ENCODE measurements around the gene C18orf63.

Gene C18orf63

DNA sequence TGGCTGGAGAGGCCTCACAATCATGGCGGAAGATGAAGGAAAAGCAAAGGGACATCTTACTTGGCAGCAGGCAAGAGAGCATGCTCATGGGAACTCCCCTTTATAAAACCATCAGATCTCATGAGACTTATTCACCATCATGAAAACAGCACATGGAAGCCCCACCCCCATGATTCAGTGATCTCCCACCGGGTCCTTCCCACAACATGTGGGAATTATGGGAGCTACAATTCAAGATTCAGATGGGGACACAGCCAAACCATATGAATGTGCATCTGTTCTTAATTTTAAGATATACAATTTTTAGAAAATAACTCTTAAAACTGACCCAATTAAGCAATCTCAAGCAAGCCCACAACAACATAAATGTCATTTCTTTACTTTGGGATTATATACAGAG is 12.6 kb downstream of the C18orf63 start:
- no peak for TF ChIP-seq POLR2A (IDR thresholded peaks at IDR 0.05; ENCODE audit: low read depth, low read length)
- DNase-seq (ENCODE audit: insufficient read length, low spot score) (no peak), FAIRE-seq (no peak)

DNA sequence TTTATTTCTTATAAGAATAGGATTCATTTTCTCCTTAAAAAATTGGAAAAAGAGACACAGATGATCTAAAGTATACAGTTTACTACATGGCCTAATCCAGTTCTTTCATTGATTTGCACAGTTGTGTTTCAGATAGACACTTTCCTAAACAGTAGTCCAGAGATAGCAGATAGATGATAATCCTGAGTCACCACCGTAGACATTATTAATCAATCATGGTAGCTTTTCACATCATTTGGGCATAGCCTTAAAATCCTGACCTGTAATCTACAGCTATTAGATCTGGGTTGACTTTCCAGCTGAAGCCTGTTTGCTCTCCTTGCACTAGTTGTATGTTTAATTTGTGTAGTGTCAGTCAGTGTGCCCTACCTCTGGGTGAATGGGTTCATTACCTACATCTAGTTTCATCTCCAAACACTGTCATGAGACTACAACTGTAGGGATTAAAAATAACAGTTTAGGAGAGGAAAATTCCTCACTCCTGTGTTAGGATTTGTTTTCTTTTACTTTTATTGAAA is 14.1 kb downstream of the C18orf63 start:
- no peak for TF ChIP-seq POLR2A (IDR thresholded peaks at IDR 0.05; ENCODE audit: low read depth, low read length)
- FAIRE-seq (no peak), DNase-seq (ENCODE audit: insufficient read length, low spot score) (no peak)

- TF ChIP-seq POLR2A (IDR thresholded peaks at IDR 0.05; ENCODE audit: low read depth, low read length) = no peak
- no peak for DNase-seq (ENCODE audit: insufficient read length, low spot score)
These were observed 15.8 kb downstream of the C18orf63 start for GRCh38 chr18:74331404-74331803.

DNA sequence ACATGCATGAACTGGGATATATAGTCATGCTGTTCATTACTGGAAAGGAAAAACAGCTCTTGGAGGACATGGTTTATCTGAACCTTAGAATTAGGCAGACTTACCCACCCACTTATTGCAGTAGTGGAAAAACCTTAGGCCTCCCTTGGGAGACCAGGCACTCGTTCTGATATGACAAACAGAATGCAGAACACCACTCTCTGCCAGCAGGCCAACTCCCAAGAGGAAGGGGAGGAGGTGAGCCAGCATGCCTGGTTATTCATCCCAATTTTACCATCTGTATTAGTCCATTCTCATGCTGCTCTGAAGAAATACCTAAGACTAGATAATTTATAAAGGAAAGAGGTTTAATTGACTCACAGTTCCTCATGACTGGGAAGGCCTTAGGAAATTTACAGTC is 17.5 kb downstream of the C18orf63 start:
- TF ChIP-seq POLR2A (IDR thresholded peaks at IDR 0.05; ENCODE audit: low read depth, low read length) = no peak

More at GRCh38 chr18:74331404-74331803, 15.8 kb downstream of the C18orf63 start:
- FAIRE-seq = no peak

DNA sequence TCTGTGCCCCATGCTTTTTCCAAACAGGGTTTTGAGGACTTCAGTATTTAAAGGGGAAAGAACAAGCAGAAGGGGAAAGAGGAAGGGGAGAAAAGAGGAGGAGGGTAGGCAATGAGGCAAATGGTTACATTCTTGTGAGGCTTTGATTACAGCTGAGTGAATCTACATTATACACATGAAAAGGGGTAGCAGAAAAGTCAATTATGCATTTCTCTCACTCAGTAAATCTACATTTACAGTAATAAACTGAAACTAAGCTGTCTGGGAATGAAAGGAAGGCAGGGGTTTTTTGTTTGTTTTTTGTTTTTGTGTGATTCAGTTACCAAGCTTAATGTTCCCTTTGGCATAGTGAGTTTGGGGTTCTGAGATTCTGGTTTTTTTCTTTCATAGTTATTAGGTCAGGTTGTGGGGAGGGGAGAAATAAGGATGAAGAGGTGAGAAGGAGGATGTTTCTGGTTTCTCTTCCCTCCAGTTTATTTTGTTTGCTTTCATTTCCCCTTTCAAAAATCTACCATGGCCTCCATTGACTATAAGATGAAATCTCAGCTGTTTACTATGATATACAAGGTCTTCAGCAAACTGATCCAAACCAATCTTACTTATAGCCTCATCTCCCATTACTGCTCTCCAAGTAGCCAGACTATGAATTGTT is 18.7 kb downstream of the C18orf63 start:
- no peak for DNase-seq (ENCODE audit: insufficient read length, low spot score)

More for the DNA sequence above, 17.5 kb downstream of the C18orf63 start:
- FAIRE-seq (no peak), DNase-seq (ENCODE audit: insufficient read length, low spot score) (no peak)

DNA sequence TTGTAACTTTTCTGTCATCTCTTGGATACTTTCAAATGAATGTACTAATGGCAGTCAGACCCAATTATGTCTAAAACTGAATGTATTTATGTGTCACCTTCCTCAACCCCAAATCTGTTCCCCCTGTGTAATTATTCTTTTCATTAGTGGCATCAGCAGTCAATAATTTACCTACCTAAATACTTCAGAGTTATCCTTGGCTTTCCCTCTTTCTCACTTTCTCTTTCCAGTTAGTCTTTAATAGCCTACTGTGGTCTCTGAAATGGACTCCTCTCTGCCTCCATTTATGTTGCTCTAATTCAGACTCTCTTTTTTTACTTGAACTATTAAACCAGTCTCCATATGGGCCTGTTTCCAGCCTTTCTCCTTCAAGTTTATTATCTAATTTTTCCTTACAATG is 21.0 kb downstream of the C18orf63 start:
- FAIRE-seq = no peak

More for the DNA sequence above, 18.7 kb downstream of the C18orf63 start:
- no peak for FAIRE-seq
- TF ChIP-seq POLR2A (IDR thresholded peaks at IDR 0.05; ENCODE audit: low read depth, low read length) = no peak

DNA sequence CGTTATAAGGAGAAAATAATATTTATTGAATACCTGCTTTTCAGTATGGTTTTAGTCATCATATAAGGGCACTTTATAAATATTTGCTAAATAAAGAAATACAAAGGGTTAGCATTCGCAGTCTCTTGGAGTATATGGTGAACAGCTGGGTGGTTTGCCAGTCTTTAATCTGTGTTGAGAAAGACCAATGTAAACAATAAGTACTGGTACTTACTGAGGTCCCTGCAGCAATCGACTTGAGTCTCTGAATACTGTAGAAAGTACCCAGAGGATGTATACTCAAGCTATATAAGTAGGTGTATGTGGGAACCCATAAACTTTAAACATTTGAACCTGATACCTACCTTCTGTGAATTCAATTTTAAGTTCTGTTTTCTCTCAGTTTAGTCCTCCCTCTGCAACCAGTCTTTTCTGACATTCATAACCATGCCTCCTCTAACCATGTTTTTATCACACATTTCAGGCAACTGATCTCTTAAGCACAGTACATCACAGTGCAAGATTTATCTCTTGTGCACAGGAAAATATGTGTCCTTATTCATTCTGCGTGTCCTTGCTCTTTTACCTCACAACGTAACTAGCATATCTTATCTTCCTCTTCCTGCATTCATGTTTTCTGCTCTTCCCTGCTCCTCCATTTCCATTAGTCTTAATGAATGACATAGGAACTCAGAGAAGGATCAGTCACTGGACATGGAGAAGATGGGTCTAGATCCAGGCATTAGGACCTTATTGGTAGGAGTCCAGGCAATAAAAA is 21.7 kb downstream of the C18orf63 start:
- no peak for FAIRE-seq
- no peak for DNase-seq (ENCODE audit: insufficient read length, low spot score)
- TF ChIP-seq POLR2A (IDR thresholded peaks at IDR 0.05; ENCODE audit: low read depth, low read length) = no peak

More for the DNA sequence above, 21.0 kb downstream of the C18orf63 start:
- no peak for DNase-seq (ENCODE audit: insufficient read length, low spot score)
- TF ChIP-seq POLR2A (IDR thresholded peaks at IDR 0.05; ENCODE audit: low read depth, low read length) = no peak

DNA sequence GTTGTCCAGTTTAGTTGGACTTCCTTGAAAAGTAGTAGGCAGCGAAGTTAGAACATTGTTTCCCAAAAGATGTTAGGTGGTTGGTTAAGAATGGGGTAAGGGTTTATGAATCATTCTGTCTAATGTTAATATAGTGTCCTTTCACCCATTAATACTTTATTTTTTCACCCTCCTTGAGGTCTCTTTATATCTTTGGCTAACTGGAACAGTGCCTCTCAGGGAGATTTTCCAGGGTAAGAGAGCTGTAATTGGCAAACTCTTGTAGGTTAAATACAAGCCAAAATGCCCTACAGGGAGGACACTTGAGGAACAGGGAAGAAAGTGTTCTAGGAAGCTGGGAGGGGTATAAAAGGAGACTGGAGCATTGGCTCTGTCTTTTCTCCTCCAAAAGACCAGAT is 22.3 kb downstream of the C18orf63 start:
- TF ChIP-seq POLR2A (IDR thresholded peaks at IDR 0.05; ENCODE audit: low read depth, low read length) = no peak
- DNase-seq (ENCODE audit: insufficient read length, low spot score) (no peak), FAIRE-seq (no peak)

DNA sequence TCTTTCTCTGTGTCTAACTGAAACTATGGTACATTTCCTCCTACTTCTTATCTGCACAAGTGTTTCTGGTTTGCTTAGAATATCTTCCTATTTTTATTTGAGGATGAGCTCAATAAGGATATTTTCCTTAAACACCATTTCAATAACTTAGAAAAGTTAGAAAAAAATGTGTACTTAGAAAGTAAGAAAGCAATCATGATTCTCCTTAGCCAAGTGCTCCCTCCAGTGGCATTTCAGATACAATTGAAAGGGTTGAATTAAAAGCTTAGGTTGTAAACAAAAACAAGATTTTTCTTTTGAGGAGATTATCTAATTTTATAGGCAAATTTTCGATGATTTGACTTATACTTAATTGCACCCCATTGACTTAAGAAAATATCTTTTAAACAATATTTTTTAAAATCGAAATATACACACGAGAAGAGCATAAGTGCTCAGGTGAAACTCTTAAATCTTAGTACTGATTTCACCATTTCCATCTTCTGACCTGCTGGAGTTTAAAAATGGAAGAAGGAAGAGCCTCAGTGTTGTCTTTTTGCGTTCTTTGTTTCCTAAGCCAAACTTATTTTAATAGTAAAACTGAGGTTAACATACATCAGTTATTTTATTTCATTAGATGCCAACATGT is 26.9 kb downstream of the C18orf63 start:
- no peak for TF ChIP-seq POLR2A (IDR thresholded peaks at IDR 0.05; ENCODE audit: low read depth, low read length)
- DNase-seq (ENCODE audit: insufficient read length, low spot score) (no peak), FAIRE-seq (no peak)

DNA sequence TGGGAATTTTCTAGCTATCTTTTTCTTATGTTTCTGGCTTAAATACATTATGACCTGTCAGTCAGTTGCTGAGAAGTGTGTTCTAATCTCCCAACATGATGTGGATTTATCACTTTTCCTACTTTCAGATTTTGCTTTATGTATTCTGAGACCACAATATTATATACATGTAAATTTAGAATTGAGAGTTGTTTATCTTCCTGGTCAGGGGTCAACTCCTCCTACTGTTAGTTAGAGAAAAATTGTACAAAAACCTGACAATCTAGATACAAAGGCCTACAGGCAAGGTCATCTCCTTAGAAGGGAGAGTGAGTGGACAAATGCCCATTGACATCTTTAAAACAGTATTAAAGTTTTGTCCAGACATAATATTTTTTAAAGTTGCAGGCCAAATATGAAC is 30.6 kb downstream of the C18orf63 start:
- no peak for TF ChIP-seq POLR2A (IDR thresholded peaks at IDR 0.05; ENCODE audit: low read depth, low read length)
- DNase-seq (ENCODE audit: insufficient read length, low spot score) = no peak
- no peak for FAIRE-seq

GRCh38 chr18:74348581-74348980 is 32.9 kb downstream of the C18orf63 start:
- no peak for FAIRE-seq
- no peak for TF ChIP-seq POLR2A (IDR thresholded peaks at IDR 0.05; ENCODE audit: low read depth, low read length)

GRCh38 chr18:74351354-74351753 is 35.7 kb downstream of the C18orf63 start:
- FAIRE-seq (no peak), DNase-seq (ENCODE audit: insufficient read length, low spot score) (peak; percentile 1)

More at GRCh38 chr18:74348581-74348980, 32.9 kb downstream of the C18orf63 start:
- no peak for DNase-seq (ENCODE audit: insufficient read length, low spot score)

GRCh38 chr18:74353169-74353775 is 37.6 kb downstream of the C18orf63 start:
- DNase-seq (ENCODE audit: insufficient read length, low spot score) = no peak
- FAIRE-seq = no peak
- no peak for TF ChIP-seq POLR2A (IDR thresholded peaks at IDR 0.05; ENCODE audit: low read depth, low read length)

More at GRCh38 chr18:74351354-74351753, 35.7 kb downstream of the C18orf63 start:
- no peak for TF ChIP-seq POLR2A (IDR thresholded peaks at IDR 0.05; ENCODE audit: low read depth, low read length)

DNA sequence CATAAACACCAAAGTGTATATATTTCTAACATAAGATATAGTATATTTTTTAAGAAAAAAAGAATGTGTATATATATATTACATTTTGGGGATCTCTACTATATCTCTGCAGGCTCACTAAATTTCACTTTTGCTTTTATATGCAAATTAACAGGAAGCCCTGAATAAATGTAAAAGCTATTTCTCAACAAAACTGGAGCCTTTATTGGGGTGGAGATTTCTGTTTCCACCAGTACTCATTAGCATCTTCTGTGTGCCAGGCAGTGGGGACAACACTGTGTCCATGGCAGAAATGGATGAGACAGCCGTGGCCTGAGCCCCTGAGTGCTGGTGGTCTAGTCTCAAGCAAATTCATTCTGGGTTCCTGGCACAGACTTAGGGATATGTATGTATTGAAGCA is 41.3 kb downstream of the C18orf63 start:
- FAIRE-seq (no peak), DNase-seq (ENCODE audit: insufficient read length, low spot score) (no peak)
- no peak for TF ChIP-seq POLR2A (IDR thresholded peaks at IDR 0.05; ENCODE audit: low read depth, low read length)
